Measurements from ENCODE around the gene SH2B2.
"Not testable (repeated sequence)": the region's sequence is repeated elsewhere in the genome, so short reads cannot be mapped to it uniquely, and the experiment has no call there.

SH2B2 gene

GRCh38 chr7:102330666-102331460 is 44.2 kb downstream of the SH2B2 start:
- DNase-seq (ENCODE audit: low read depth, low spot score), result not testable (repeated sequence)

- not testable (repeated sequence) for DNase-seq (ENCODE audit: low read depth, low spot score)
These were observed 48.9 kb downstream of the SH2B2 start for GRCh38 chr7:102335574-102335973.

GRCh38 chr7:102337002-102337401 is 50.3 kb downstream of the SH2B2 start:
- DNase-seq (ENCODE audit: low read depth, low spot score), result not testable (repeated sequence)

- not testable (repeated sequence) for DNase-seq (ENCODE audit: low read depth, low spot score)
These were observed 50.8 kb downstream of the SH2B2 start for GRCh38 chr7:102337420-102337819.

- not testable (repeated sequence) for DNase-seq (ENCODE audit: low read depth, low spot score)
These were observed 54.1 kb downstream of the SH2B2 start for GRCh38 chr7:102340599-102341368.

GRCh38 chr7:102346983-102347382 is 60.3 kb downstream of the SH2B2 start:
- not testable (repeated sequence) for DNase-seq (ENCODE audit: low read depth, low spot score)

GRCh38 chr7:102356344-102356743 is 69.7 kb downstream of the SH2B2 start, which contains the start of gene SPDYE6:
SPDYE6 (minus strand) TSS chr7:102356444; CDS start chr7:102356023, 421 bp downstream.
- DNase-seq (ENCODE audit: low read depth, low spot score), result not testable (repeated sequence)

- DNase-seq (ENCODE audit: low read depth, low spot score), result peak; percentile 95
These were observed 77.1 kb downstream of the SH2B2 start for GRCh38 chr7:102363549-102364393.

GRCh38 chr7:102364394-102364886 is 77.8 kb downstream of the SH2B2 start:
- DNase-seq (ENCODE audit: low read depth, low spot score), result not testable (repeated sequence)

- DNase-seq (ENCODE audit: low read depth, low spot score), result not testable (repeated sequence)
These were observed 78.7 kb downstream of the SH2B2 start for GRCh38 chr7:102365390-102365789.

GRCh38 chr7:102370038-102370437 is 83.4 kb downstream of the SH2B2 start:
- DNase-seq (ENCODE audit: low read depth, low spot score), result not testable (repeated sequence)

Measured in smooth muscle cell of the brain vasculature (primary cell).